Esophagus muscularis mucosa (tissue), 4 donors: ENCODE results near the gene LRRC4C.

Experiments
- CTCF ChIP-seq, 3 experiments: fragments of 200-600 bp in 2 of 3; fragments of 450-650 bp in 1 of 3; sonication (generic) in 2 of 3; IDR thresholded peaks; one replicate each; pipeline ENCODE4 v1.5.1; 2017 to 2019; ENCODE audit warnings: antibody characterized with exemption in 3 of 3, mild to moderate bottlenecking in 2 of 3, moderate library complexity in 1 of 3
- EP300 ChIP-seq: sonication (generic); formaldehyde crosslinking; IDR thresholded peaks from one replicate; pipeline ENCODE4 v1.6.1; 2017; ENCODE audit warnings: antibody characterized with exemption
- POLR2A ChIP-seq: fragments of 450-650 bp; IDR thresholded peaks from one replicate; pipeline ENCODE4 v1.6.1; 2017; ENCODE audit warnings: antibody characterized with exemption, moderate library complexity, mild to moderate bottlenecking, low read depth
- POLR2AphosphoS5 ChIP-seq, 2 donors: sonication (generic); formaldehyde crosslinking; IDR thresholded peaks; one replicate each; pipeline ENCODE4 v1.6.1; 2017; ENCODE audit warnings: antibody characterized with exemption in 2 of 2

- TF ChIP-seq CTCF (IDR thresholded peaks at IDR 0.05) = no peak
- no peak for TF ChIP-seq POLR2A
- no peak for TF ChIP-seq EP300
- no peak for TF ChIP-seq POLR2AphosphoS5 (IDR thresholded peaks at IDR 0.05)
Observed at GRCh38 chr11:41457216-41458014, 2.0 kb downstream of the LRRC4C start.
